GM13976 (cell line): ENCODE data around the gene CYFIP2.

ENCODE experiments used
- DNase-seq: peaks from one replicate; pipeline ENCODE4 v3.0.0; 2012; ENCODE audit warnings: low spot score
- CTCF ChIP-seq: IDR thresholded peaks from 2 replicates; pipeline ENCODE4 v1.5.1; 2012; ENCODE audit warnings: borderline replicate concordance, mild to moderate bottlenecking; ENCODE audit not compliant: insufficient read depth; ENCODE audit errors: extremely low read depth, missing control alignments, control extremely low read depth
- in situ Hi-C: fragments of 300-500 bp; cut with MboI; formaldehyde crosslinking; loops from one replicate; pipeline ENCODE4 v1.12.0; 2022; ENCODE audit warnings: low sequenced_read_pairs, mixed read lengths, inconsistent platforms; ENCODE audit not compliant: unreplicated experiment

Gene CYFIP2

GRCh38 chr5:157350939-157351801 is 85.2 kb downstream of the CYFIP2 start:
- DNase-seq: peak; percentile 39
- TF ChIP-seq CTCF: no peak
- in situ Hi-C loops: no loop called here

GRCh38 chr5:157351802-157352092 is 85.8 kb downstream of the CYFIP2 start:
- TF ChIP-seq CTCF: no peak
- in situ Hi-C loops: no loop called here
- DNase-seq: no peak

GRCh38 chr5:157352756-157353340 is 86.9 kb downstream of the CYFIP2 start:
- in situ Hi-C loops: no loop called here
- no peak for DNase-seq
- no peak for TF ChIP-seq CTCF

- no peak for TF ChIP-seq CTCF
- in situ Hi-C loops: no loop called here
- no peak for DNase-seq
These were observed 88.9 kb downstream of the CYFIP2 start for GRCh38 chr5:157354800-157355199.

- no peak for DNase-seq
- in situ Hi-C loops: no loop called here
- TF ChIP-seq CTCF: no peak
These were observed 90.7 kb downstream of the CYFIP2 start for GRCh38 chr5:157356576-157356975.

DNA sequence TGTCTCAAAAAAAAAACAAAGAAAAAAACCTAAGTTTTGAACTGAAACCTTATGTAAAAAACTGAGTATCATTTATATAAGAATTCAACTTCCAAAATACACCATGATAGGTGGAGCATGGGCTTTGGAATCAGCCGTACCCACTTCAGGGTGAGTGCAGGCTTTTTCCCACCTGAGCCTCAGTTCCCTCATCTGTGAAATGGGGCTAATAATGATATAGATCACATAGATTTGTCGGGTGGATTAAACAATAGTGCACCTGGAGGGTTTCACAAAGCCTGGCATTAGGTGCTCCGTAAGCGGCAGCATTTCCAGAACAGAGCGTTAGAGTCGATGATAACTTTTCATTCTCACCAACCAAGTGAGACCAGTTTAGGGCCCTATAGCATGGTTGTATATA is 91.9 kb downstream of the CYFIP2 start:
- no peak for TF ChIP-seq CTCF
- in situ Hi-C loops: no loop called here
- no peak for DNase-seq
